Keratinocyte (primary cell): ENCODE results near the gene OR10P1. TPM values are rescaled to one million over a fixed set of nuclear protein-coding genes. Genes with fewer than 3 reads are reported as not detected.

Experiments
- DNase-seq: peaks from one replicate; pipeline ENCODE4 v3.0.0-alpha.2; 2011; ENCODE audit warnings: low read depth, missing footprints, low spot score
- FAIRE-seq: peaks from 2 replicates; lab custom pipeline; 2011; peaks lifted over from hg19 to GRCh38; lab: Jason Lieb, UNC
- H2AFZ ChIP-seq: 2 replicates; pipeline ENCODE4 v1.6.0; 2012; ENCODE audit warnings: low read length, control low read depth, inconsistent platforms; ENCODE audit not compliant: control insufficient read depth
- H3K27ac ChIP-seq: 2 replicates; pipeline ENCODE4 v1.5.1; 2011; ENCODE audit warnings: low read length; ENCODE audit not compliant: control insufficient read depth, insufficient read depth
- H3K27me3 ChIP-seq: 3 replicates; pipeline ENCODE4 v1.6.0; 2011; ENCODE audit warnings: low read length; ENCODE audit not compliant: control insufficient read depth, insufficient read depth; ENCODE audit errors: extremely low read depth
- H3K36me3 ChIP-seq, 2 experiments: 2 replicates in 1 of 2; 3 replicates in 1 of 2; pipeline ENCODE4 v1.5.1; 2011; ENCODE audit warnings: low read length in 2 of 2, mild to moderate bottlenecking in 1 of 2; ENCODE audit not compliant: control insufficient read depth in 2 of 2, insufficient read depth in 2 of 2; ENCODE audit errors: extremely low read depth in 1 of 2
- H3K4me1 ChIP-seq: 3 replicates; pipeline ENCODE4 v1.5.1; 2011; ENCODE audit warnings: low read length; ENCODE audit not compliant: control insufficient read depth, insufficient read depth; ENCODE audit errors: extremely low read depth
- H3K4me2 ChIP-seq: 3 replicates; pipeline ENCODE4 v1.6.0; 2011; ENCODE audit warnings: low read depth, low read length; ENCODE audit not compliant: control insufficient read depth, insufficient read depth; ENCODE audit errors: extremely low read depth
- H3K4me3 ChIP-seq, 3 experiments: fragments of 200-600 bp in 1 of 3; sonication (generic) in 1 of 3; 2 replicates in 2 of 3; 3 replicates in 1 of 3; pipeline ENCODE4 v1.5.1; 2011 to 2016; ENCODE audit warnings: low read length in 3 of 3, mild to moderate bottlenecking in 3 of 3, control low read depth in 2 of 3, inconsistent platforms in 1 of 3, low read depth in 1 of 3, mixed read lengths in 1 of 3, mixed run types in 1 of 3, moderate library complexity in 1 of 3; ENCODE audit not compliant: control insufficient read depth in 2 of 3, insufficient read depth in 2 of 3; ENCODE audit errors: extremely low read depth in 1 of 3
- H3K79me2 ChIP-seq: 2 replicates; pipeline ENCODE4 v1.6.0; 2012; ENCODE audit warnings: low read length; ENCODE audit not compliant: control insufficient read depth, insufficient read depth
- H3K9ac ChIP-seq: 3 replicates; pipeline ENCODE4 v1.6.0; 2011; ENCODE audit warnings: low read length; ENCODE audit not compliant: control insufficient read depth, insufficient read depth; ENCODE audit errors: extremely low read depth
- H3K9me1 ChIP-seq: 3 replicates; pipeline ENCODE4 v1.6.0; 2011; ENCODE audit warnings: low read length; ENCODE audit not compliant: control insufficient read depth, insufficient read depth; ENCODE audit errors: extremely low read depth
- H3K9me3 ChIP-seq: 2 replicates; pipeline ENCODE4 v1.5.1; 2012; ENCODE audit warnings: low read depth, low read length; ENCODE audit not compliant: control insufficient read depth
- H4K20me1 ChIP-seq: 3 replicates; pipeline ENCODE4 v1.6.0; 2011; ENCODE audit warnings: low read length; ENCODE audit not compliant: control insufficient read depth, insufficient read depth; ENCODE audit errors: extremely low read depth
- EZH2 ChIP-seq: IDR thresholded peaks from one replicate; pipeline ENCODE4 v1.6.1; 2012; ENCODE audit warnings: inconsistent platforms, mild to moderate bottlenecking, low read length, moderate library complexity
- dilution Hi-C: fragments of 300-500 bp; cut with MboI; formaldehyde crosslinking; loops from one replicate; pipeline ENCODE4 v1.7.0; 2020; ENCODE audit warnings: low sequenced_read_pairs; ENCODE audit not compliant: extremely low pct_ligation_motif_present
- polyA plus RNA-seq, 5 experiments: library from polyadenylated mRNA; depleted of rRNA in 3 of 5; stranded (reverse) in 3 of 5; stranded (forward) in 1 of 5; unstranded in 1 of 5; fragments of >200 nt; gene quantifications; 1 replicate in 1 of 5; 2 replicates in 3 of 5; 3 replicates in 1 of 5; pipeline versions ENCODE4 v1.2.1 to v1.2.3, GENCODE V29; 2011 to 2012; ENCODE audit warnings: missing spikeins in 2 of 5, low read depth in 1 of 5, low replicate concordance in 1 of 5
- TF ChIP-seq, protein P1 (sequence below), 3 experiments: IDR thresholded peaks in 1 of 3; conservative IDR thresholded peaks in 1 of 3; optimal IDR thresholded peaks in 1 of 3; 2 replicates in 2 of 3; 3 replicates in 1 of 3; pipeline versions ENCODE3 to v1.5.1; 2011; ENCODE audit warnings: low read length in 3 of 3, mild to moderate bottlenecking in 3 of 3, moderate library complexity in 2 of 3, control low read depth in 1 of 3, inconsistent platforms in 1 of 3; ENCODE audit not compliant: insufficient read depth in 2 of 3; ENCODE audit errors: extremely low read depth in 1 of 3

Gene OR10P1
- polyA plus RNA-seq, 1 donor (not counting 4 experiments of a cell fraction or from before 2014, with no cell fraction given): not detected

DNA sequence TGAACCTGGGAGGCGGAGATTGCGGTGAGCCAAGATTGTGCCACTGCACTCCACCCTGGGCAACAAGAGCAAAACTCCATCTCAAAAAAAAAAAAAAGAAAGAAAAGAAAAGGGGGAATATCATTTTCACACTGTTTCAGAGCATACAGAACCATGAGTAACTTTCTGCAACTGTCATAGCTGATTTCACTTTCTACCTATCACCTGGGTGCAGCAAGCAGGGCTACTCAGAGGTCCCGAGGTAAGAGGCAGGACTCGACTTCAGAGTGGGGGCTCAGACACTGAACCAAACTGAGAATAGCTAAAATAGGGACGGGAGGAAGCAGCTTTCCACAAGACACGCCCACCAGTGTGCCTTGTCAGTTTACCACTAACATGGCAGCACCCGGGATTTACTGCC is 29.8 kb downstream of the OR10P1 start:
- Histone ChIP-seq H3K27me3 (peaks cover 4% of the 10 kb centered on the region), H3K4me1 (no peaks in the 10 kb centered on the region), H3K9me1 (no peaks in the 10 kb centered on the region), H3K4me2 (no peak overlapping the region), H3K4me3 (no peak overlapping the region), H3K36me3 (no peaks in the 10 kb centered on the region), H2AFZ (no peak overlapping the region), H3K27ac (no peak overlapping the region), H3K9ac (no peak overlapping the region), H3K9me3 (no peaks in the 10 kb centered on the region), H3K79me2 (no peaks in the 10 kb centered on the region), H4K20me1 (no peaks in the 10 kb centered on the region)
- DNase-seq (no peak), FAIRE-seq (no peak)
- dilution Hi-C loops: no loop called here
- TF ChIP-seq, protein P1, sequence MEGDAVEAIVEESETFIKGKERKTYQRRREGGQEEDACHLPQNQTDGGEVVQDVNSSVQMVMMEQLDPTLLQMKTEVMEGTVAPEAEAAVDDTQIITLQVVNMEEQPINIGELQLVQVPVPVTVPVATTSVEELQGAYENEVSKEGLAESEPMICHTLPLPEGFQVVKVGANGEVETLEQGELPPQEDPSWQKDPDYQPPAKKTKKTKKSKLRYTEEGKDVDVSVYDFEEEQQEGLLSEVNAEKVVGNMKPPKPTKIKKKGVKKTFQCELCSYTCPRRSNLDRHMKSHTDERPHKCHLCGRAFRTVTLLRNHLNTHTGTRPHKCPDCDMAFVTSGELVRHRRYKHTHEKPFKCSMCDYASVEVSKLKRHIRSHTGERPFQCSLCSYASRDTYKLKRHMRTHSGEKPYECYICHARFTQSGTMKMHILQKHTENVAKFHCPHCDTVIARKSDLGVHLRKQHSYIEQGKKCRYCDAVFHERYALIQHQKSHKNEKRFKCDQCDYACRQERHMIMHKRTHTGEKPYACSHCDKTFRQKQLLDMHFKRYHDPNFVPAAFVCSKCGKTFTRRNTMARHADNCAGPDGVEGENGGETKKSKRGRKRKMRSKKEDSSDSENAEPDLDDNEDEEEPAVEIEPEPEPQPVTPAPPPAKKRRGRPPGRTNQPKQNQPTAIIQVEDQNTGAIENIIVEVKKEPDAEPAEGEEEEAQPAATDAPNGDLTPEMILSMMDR (optimal IDR thresholded peaks at IDR 0.05 in 1 of 3, IDR thresholded peaks at IDR 0.05 in 1 of 3, conservative IDR thresholded peaks at IDR 0.05 in 1 of 3; ENCODE audit: extremely low read depth in 1 of 3, insufficient read depth in 2 of 3, low read length in 3 of 3): no peak

DNA sequence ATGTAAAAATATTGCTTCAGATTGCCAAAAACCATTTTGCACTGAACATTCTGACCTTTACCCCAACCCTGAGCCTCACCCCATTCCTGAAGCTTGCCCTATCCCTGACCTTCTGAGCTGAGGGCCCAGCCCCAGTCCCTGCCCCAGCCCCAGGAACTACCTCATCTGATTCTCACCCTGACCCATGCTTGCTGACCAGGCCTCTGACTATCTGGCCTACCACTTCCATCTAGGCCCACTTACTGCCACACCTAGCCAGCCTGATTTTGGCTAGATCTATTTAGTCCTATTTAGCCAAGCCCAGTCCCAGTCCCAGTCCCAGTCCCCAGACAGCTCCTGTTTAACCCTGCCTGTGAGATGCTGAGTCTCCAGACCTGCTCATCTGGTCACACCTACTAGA is 33.6 kb downstream of the OR10P1 start:
- FAIRE-seq: no peak
- peaks cover 4% of the 10 kb centered on the region for H3K27me3 ChIP-seq
- H3K4me1 ChIP-seq: no peaks in the 10 kb centered on the region
- no peak overlapping the region for H3K27ac ChIP-seq
- no peaks in the 10 kb centered on the region for H3K9me1 ChIP-seq
- no peak overlapping the region for H3K9ac ChIP-seq
- no peak for DNase-seq
- dilution Hi-C loops: no loop called here
- no peaks in the 10 kb centered on the region for H3K79me2 ChIP-seq
- H3K4me2 ChIP-seq: no peak overlapping the region
- H3K4me3 ChIP-seq: no peak overlapping the region
- TF ChIP-seq, protein P1 (optimal IDR thresholded peaks at IDR 0.05 in 1 of 3, IDR thresholded peaks at IDR 0.05 in 1 of 3, conservative IDR thresholded peaks at IDR 0.05 in 1 of 3; ENCODE audit: extremely low read depth in 1 of 3, insufficient read depth in 2 of 3, low read length in 3 of 3): no peak
- no peak for TF ChIP-seq EZH2
- no peaks in the 10 kb centered on the region for H3K36me3 ChIP-seq
- H2AFZ ChIP-seq: no peak overlapping the region
- H4K20me1 ChIP-seq: no peaks in the 10 kb centered on the region
- H3K9me3 ChIP-seq: no peaks in the 10 kb centered on the region
